ENCODE measurements around the gene BPIFB3. TPM values are rescaled to one million over a fixed set of nuclear protein-coding genes. Genes with fewer than 3 reads are reported as not detected.

BPIFB3 gene, protein sequence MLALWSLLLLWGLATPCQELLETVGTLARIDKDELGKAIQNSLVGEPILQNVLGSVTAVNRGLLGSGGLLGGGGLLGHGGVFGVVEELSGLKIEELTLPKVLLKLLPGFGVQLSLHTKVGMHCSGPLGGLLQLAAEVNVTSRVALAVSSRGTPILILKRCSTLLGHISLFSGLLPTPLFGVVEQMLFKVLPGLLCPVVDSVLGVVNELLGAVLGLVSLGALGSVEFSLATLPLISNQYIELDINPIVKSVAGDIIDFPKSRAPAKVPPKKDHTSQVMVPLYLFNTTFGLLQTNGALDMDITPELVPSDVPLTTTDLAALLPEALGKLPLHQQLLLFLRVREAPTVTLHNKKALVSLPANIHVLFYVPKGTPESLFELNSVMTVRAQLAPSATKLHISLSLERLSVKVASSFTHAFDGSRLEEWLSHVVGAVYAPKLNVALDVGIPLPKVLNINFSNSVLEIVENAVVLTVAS
- not detected for polyA plus RNA-seq

DNA sequence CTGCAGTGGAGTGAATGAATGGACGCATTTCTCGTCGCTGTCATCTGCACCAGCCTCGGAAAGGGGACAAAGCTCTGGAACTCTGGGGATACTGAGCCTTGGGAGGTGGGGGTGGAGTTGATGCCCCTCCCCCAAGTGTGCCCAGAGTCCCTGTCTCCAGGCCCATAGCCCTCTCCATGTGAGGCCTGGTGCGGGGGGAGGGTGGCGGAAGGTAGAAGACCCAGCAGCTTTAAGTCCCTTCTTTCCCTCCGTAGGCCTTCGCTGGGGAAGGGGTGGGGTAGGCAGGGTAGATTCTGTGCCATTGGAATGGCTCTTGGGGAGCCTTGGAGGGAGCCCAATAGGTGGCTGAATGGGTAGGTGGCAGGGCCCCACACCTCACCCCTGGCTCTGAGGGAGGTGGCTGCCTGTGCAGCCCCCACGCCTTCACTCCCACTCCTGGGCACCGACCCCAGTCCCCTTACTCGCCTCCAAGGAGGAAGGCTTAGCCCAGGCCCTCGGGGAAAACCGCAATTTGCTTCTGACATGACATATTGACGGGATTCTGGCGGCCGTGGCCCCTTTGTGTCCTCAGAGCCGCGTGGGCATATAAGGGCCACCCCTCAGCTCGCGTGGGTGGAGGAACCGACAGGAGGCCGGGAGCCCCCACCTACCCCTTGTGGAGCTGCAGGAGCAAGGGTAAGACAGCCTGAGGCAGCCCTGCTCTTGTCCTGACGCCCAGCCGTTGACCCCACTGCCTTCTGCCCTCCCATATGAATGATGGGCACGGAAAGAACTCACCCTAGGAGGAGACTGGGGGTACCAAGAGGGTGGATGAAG, at the start of gene BPIFB3:
Gene BPIFB3, plus strand, starts transcription at position 613 of the 816 bp plus-strand sequence. CDS start 1,533 bp downstream, outside the sequence.
- 74 to 82% (median 76%) methylated on average over 24 to 25 of the region's 25 CpGs for WGBS, 3 donors

DNA sequence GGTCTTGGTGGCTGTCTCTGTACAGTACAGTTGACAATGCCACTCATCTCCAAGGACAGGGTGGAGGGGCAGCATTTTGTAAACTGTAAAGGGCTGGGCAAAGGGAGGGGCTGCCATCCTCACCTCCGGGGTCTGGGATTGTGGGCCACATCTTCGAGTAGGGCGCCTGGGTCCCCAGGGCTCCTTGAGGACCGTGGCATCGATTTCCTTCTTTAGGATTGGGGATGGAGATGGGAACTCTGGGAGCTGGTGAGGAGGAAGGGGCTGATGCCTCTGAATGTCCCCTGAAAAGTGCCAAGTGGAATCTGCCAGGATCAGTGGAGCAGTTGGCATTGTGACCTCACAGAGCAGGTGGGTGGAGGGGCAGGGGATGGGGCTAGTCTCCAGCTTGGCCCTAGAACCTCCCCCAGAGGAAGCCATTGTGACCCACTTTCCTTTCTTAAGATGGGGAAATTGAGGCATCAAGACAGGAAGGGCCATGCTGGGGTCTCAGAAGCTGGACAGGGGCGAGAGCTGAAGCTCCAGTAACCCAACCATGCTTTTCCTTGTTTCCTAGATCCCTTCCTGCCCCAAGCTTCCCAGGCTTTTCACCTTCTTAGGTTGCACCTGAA, 49.5 kb upstream of the BPIFB3 start, which contains the start of gene SUN5:
Gene SUN5, minus strand, starts transcription at position 293 of the 611 bp plus-strand sequence. Its CDS starts 93 bp downstream, at position 200.
- no peak within 1 kb of the TSS for H3K27ac ChIP-seq (ENCODE audit: low read depth, low read length)
- WGBS, 3 donors, result 62 to 84% (median 75%) methylated on average over 6 of the region's 6 CpGs

More for the DNA sequence above, at the start of gene BPIFB3:
- no peak within 1 kb of the TSS for H3K27ac ChIP-seq (ENCODE audit: low read depth, low read length)

DNA sequence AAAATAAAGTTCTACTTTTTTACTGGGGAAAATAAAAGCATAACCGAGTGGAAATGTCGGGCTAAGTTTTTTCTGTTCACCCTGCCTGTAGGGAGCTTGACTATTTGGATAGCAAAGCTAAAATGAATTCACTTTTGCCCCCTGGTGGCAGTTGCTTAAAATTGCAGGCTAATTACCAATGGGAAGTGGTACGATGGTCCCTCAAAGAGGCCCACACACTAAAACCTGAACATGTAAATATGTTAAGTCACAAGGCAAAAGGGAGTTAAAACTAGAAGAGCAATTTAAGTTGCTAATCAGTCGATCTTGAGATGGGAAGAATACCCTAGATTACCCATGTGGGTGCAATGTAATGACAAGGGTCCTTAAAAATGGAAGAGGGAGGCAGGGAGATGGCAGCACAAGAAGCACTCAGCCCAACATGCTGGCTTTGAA, 48.6 kb upstream of the BPIFB3 start:
- 44 to 68% (median 57%) methylated on average over 4 of the region's 4 CpGs for WGBS, 3 donors
- no peak overlapping the region for H3K27ac ChIP-seq (ENCODE audit: low read depth, low read length)

DNA sequence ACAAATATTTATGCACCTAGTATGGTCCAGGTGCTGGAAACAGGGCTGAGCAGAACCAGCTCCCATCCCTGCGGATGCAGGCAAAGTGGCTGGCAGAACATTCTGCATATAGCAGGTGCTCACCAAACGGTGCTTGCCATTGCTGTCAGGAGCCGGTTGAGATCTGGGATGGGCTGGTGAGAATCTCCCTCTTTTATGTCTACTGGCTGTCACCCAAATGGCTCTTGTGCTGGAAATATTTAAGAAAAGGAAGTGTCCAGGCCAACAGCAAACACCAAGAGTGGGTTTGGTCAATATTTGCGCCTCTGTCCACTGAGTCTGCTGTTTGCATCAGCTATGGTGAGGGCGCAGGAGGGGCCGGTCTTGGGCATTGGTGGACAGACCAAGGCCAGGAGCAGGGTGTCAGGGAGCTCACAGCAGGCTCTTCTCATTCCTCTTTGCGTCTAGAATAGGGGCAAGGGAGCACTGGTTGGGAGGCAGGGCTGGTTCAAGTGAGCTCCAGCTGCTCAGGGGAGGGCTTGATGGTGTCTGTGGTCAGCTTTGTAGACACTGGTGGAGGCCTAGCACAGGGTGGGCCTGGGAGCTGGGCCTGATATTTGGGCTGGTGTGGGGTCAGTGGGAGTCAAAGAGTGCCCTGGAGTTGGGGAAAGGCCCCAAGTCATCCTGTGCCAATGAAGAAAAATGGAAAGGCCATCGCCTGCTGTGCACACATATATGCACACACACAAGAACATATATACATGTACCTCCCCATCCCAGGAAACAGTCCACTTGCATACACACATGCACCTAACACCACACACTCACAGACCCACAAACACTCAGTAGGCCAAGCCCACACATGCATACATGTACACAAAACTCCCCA, 47.6 kb upstream of the BPIFB3 start:
- 65 to 82% (median 78%) methylated on average over 8 of the region's 8 CpGs for WGBS, 3 donors
- no peak overlapping the region for H3K27ac ChIP-seq (ENCODE audit: low read depth, low read length)

DNA sequence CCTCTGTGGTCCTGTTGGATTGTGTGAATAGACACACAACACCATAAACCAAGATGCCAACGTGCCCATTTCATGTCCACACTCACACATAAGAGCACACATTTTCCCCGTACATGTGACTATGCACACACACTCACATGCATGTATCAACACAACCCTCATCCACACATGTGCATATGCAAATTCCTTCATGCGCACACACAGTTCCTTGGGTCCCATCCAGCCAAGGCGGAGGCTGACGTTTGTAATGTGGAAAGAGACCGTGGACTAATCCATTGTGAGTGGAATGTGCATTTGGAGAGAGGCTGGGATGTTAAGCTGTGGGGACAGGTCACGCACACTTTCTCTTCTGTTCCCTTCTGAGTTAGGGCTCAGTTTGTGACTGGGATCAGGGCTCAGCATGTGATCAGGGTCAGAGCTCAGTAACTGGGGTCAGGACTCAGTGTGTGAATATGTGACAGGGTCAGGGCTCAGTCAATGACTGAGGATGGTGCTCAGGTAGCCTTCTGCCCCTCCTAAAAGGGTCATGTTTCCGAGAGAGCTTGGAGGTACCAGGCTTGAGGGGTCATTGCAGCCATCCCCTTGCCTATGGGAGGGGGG, 46.8 kb upstream of the BPIFB3 start:
- 80 to 86% (median 85%) methylated on average over 8 of the region's 8 CpGs for WGBS, 3 donors
- no peak overlapping the region for H3K27ac ChIP-seq (ENCODE audit: low read depth, low read length)

DNA sequence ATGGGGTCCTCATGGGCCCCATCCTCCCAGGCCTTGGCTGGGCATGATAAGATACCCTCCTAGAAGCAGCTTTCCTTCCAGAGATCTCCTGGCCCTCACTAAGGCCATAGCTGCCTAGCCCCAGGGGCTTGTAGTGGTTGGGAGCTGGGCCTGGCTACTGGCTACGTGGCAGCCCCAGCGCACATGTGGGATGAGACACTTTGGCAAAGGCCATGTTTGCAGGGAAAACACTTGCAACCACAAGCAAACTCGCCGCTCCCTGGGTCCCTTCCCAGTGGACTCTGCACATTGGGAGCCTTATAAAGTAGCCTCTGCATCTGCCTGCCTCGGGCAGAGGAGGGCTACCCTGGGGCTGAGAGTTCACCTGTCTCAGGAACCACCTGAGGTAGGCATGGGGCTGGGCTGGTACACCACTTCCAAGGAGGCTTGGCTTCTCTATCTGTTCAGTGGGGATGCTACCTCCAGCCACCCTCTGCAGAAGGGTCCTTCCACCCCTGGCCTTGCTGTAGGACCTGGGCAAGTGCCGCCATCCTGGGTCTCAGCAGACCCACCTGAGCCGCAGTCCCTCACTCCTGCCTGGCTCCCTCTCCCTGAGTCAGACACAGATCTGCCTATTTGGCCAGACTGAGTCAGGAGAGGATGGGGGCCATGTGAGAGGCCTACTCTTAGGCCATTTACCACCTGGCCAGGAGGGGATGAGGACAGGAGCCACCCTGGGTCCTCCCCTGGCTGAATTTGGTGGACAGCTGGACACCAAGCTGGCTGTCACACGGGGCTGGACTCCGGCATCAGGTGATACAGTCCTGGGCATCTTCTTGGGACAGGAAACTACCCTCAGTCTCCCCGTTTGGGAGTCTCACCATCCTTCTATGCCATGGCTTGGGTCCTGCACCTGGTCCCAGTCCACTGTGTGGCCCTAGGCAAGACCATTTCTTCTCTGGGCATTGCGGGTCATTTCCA, 46.0 kb upstream of the BPIFB3 start, which contains the start of gene BPIFB2:
Gene BPIFB2, plus strand, starts transcription at position 329 of the 960 bp plus-strand sequence. CDS start 871 bp downstream, outside the sequence.
- no peak within 1 kb of the TSS for H3K27ac ChIP-seq (ENCODE audit: low read depth, low read length)
- 76 to 88% (median 87%) methylated on average over 11 of the region's 11 CpGs for WGBS, 3 donors

DNA sequence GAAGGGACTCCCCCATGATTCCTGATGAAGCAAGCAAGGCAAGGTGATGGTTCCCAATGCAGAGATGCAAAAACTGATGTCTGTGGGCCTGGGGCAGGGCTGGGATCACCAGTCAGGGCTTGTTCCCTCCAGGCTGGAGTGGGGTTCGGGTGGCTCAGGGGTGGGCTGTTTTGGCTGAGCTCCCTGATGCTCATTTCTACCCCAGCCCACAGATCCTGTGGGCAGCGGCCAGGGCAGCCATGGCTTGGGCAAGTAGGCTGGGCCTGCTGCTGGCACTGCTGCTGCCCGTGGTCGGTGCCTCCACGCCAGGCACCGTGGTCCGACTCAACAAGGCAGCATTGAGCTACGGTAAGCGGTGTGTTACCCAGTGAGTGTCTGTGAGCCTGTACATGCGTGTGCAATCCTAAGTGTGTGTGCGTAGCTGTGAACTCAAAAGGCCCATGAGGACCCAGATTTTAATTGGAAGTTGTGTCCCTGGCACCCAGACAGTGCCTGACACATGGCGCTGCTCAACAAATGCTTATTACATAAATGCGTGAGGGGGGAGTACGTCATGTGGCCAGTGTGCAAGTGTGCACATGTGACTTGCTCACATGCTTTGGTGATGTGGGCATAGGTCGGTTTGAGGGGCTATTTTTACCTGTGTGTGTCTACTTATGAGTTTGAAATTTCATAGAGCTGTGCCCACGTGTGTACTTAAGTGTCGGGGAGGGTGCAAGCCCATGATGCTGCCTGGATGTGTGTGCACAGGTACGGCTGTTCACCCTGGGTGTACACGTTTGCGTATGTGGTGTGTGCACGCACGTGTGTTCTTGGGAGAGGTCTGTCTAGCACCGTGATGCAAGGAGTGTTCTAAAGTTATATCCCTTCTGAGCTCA, 45.1 kb upstream of the BPIFB3 start:
- no peak overlapping the region for H3K27ac ChIP-seq (ENCODE audit: low read depth, low read length)
- 84 to 88% (median 86%) methylated on average over 23 of the region's 23 CpGs for WGBS, 3 donors

DNA sequence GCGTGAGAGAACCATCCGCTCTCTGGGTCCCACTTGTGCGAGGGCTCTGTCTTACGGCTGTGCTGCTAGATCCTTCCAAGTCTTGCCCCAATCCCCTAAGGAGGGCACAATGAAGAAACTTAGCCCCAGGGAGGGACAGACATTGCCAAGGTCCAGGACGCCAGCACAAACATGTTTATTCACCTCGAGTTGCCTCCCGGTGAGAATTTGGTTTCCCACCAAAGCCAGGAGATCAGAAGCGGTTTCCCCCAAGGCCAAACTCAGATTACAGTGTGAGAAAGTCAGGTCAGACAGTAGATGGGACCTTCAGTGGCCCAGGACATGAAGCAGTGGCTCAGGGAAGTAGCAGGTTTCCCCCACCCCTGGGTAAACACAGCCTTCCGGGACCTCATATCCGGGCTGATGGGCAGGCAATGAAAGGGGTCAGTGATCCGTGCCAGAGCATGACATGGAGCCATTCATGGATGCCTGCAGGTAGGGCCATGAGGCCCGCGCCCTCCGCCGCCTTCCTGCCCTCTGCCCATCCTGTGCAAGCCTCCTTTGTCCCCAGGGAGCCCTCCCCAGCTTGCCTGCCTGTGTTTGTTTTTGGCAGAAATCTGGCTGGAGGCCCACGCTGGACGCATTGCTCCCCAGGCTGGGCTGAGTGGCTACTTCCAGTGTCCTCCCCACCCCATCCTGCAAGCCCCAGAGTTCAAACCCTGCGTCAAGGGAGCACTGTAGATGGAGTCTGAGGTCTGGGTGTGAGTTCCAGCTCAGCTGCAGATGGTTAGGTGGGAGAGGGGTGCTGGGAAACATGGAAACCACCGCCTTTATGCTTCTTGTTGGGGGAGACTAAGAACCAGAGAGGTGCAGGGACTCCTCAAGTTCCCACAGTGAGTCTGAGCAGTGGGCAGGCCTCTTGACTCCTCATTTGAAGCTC, 44.2 kb upstream of the BPIFB3 start:
- WGBS, 3 donors, result 51 to 63% (median 58%) methylated on average over 19 of the region's 19 CpGs
- H3K27ac ChIP-seq (ENCODE audit: low read depth, low read length), result no peak overlapping the region

DNA sequence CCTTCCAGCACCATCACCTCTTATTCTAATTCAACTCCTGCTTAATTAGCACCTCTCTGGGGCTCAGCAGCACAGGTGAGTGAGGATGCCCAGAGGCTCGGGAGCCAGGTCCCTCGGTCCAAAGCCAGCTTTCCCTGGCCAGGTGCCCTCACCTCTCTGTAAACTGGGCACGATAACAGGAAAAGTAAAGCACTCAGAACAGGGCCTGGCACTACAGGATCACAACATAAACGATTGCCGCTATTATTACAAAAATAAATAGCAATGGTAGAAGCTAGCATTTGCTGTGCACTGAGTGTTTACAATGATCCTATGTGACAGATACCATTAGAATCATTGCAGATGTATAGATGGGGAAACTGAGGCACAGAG, 43.6 kb upstream of the BPIFB3 start:
- no peak overlapping the region for H3K27ac ChIP-seq (ENCODE audit: low read depth, low read length)
- 58 to 76% (median 69%) methylated on average over 5 of the region's 5 CpGs for WGBS, 3 donors

DNA sequence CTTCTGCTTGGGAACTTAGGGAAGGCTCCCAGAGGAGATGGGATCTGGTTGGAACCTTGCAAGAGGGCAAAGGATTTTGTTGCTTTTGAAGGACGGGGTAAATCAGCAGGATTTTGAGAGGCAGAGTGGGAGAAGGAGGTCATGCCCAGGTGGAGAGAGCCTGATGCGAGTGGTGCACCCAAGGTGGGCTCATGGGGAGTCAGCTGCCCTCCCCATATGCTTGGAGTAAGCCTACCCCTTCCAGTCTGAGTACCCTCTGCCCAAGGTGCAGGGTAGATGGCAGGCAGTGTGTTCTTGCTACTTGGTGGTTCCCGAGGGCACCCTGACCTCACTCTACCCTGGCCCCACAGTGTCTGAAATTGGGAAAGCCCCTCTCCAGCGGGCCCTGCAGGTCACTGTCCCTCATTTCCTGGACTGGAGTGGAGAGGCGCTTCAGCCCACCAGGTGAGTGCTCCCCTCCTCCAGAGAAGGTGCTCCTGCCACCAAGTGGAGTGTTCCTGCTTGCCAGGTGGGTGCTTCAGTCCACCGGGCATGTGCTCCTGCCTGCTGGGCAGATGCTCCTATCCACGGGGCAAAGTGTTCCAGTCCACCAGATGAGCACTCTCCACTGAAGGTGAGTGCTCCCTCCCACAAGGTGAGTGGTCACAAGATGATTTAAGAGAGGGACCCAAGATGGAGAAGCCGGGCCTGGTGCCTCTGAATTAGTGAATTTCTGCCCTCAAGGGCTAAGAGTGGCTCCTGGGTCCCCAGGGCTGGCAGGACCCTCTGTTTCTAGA, 42.8 kb upstream of the BPIFB3 start:
- 71 to 87% (median 83%) methylated on average over 8 of the region's 8 CpGs for WGBS, 3 donors

DNA sequence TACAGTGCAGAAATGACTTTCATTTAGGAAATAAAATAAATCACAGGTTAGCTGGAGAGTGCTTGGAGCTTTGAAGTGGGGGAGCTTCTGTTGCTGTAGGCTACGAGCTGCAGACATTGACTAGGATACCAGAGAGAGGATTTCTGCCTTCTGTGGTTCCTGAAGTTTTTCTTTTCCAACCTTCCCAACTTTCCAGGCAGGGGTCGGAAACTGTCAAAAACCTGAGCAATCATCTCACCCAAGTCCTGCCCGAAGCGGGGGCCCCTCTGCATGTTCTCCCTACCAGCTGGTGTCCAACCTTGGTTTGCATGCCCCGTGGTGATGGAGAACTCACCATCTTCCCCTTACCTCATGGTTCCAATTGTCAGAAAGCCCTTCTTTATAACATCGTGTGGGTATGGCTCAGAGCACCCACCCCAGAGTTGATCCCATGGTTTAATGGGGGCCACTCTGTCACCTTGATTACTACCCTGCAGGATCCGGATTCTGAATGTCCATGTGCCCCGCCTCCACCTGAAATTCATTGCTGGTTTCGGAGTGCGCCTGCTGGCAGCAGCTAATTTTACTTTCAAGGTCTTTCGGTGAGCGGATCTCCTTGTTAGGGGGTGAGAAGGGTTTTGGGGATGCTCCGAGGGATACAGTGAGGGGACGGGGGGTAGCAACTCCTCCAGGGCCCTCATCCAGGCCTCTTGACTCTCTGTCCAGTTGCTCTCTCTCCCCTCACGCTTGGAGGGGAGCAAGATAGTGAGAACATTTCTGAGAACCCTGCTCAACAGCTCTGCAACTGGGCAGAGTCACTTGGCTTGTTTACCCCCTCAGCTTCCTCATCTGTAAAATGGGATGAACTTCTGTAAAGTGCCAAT, 41.1 kb upstream of the BPIFB3 start:
- WGBS, 3 donors, result 68 to 85% (median 81%) methylated on average over 15 of the region's 15 CpGs
- no peak overlapping the region for H3K27ac ChIP-seq (ENCODE audit: low read depth, low read length)

More for the DNA sequence above, 42.8 kb upstream of the BPIFB3 start:
- no peak overlapping the region for H3K27ac ChIP-seq (ENCODE audit: low read depth, low read length)

DNA sequence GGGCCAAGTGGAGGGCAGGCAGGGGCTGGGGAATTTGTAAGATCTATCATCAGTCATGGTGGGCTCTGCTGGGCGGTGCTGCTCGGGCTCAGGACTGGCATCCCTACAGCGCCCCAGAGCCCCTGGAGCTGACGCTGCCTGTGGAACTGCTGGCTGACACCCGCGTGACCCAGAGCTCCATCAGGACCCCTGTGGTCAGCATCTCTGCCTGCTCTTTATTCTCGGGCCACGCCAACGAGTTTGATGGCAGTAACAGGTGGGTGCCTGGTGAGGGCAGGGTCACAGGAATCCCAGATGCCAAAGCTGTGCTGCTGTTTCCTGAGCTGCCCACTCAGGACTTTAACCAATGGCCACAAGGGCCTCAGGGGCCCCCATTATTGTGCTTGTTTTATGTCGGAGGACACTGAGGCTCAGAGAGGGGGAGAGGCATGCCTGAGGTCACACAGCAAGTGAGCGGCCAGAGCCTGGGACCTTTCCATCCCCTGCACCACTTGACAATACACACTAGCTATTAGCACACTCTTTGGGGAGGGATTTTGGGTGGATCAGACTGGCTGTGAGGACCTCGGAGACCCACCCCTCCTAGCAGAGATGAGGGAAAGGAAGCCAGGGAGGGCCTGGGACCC, 39.9 kb upstream of the BPIFB3 start:
- WGBS, 3 donors, result 62 to 74% (median 70%) methylated on average over 12 of the region's 12 CpGs

More for the DNA sequence above, 39.9 kb upstream of the BPIFB3 start:
- H3K27ac ChIP-seq (ENCODE audit: low read depth, low read length), result no peak overlapping the region

Measured in adipose tissue (tissue), 3 donors.